ENCODE results near the gene SFTA2. TPM values are rescaled to one million over a fixed set of nuclear protein-coding genes. Genes with fewer than 3 reads are reported as not detected.
"Not testable (repeated sequence)": the region's sequence is repeated elsewhere in the genome, so short reads cannot be mapped to it uniquely, and the experiment has no call there.

The SFTA2 gene
- total and polyA plus RNA-seq, 2 experiments from 2014 or later: 0.86 TPM; not detected in 1

GRCh38 chr6:30902709-30903108, 29.3 kb downstream of the SFTA2 start:
- no peaks in the 10 kb centered on the region for H3K4me1 ChIP-seq (ENCODE audit: low read depth)
- H3K27me3 ChIP-seq: no peaks in the 10 kb centered on the region
- H3K4me3 ChIP-seq: no peak overlapping the region
- H3K36me3 ChIP-seq: peaks cover 12% of the 10 kb centered on the region
- TF ChIP-seq CTCF (IDR thresholded peaks at IDR 0.05; ENCODE audit: low read depth, low read length): no peak
- DNase-seq (ENCODE audit: low read depth in 1 of 2, low spot score in 1 of 2): no peak
- H3K9me3 ChIP-seq (ENCODE audit: low read depth): no peaks in the 10 kb centered on the region
- H3K27ac ChIP-seq: no peak overlapping the region

GRCh38 chr6:30902196-30902595, 29.8 kb downstream of the SFTA2 start:
- not testable (repeated sequence) for H3K27ac ChIP-seq; H3K27me3 ChIP-seq; H3K4me1 ChIP-seq (ENCODE audit: low read depth); DNase-seq (ENCODE audit: low read depth in 1 of 2, low spot score in 1 of 2); H3K4me3 ChIP-seq; H3K9me3 ChIP-seq (ENCODE audit: low read depth)
- peaks cover 16% of the 10 kb centered on the region for H3K36me3 ChIP-seq

- peaks cover 16% of the 10 kb centered on the region for H3K36me3 ChIP-seq
- H3K27ac ChIP-seq: no peak overlapping the region
- no peak overlapping the region for H3K4me3 ChIP-seq
- no peaks in the 10 kb centered on the region for H3K27me3 ChIP-seq
- no peaks in the 10 kb centered on the region for H3K9me3 ChIP-seq (ENCODE audit: low read depth)
- no peak for DNase-seq (ENCODE audit: low read depth in 1 of 2, low spot score in 1 of 2)
- TF ChIP-seq CTCF (IDR thresholded peaks at IDR 0.05; ENCODE audit: low read depth, low read length): no peak
- H3K4me1 ChIP-seq (ENCODE audit: low read depth): no peaks in the 10 kb centered on the region
Measured at GRCh38 chr6:30901436-30901835, 30.5 kb downstream of the SFTA2 start.

GRCh38 chr6:30900863-30901417, 31.0 kb downstream of the SFTA2 start:
- Histone ChIP-seq H3K36me3 (peaks cover 16% of the 10 kb centered on the region), H3K27me3 (no peaks in the 10 kb centered on the region), H3K4me3 (no peak overlapping the region), H3K9me3 (ENCODE audit: low read depth) (no peaks in the 10 kb centered on the region), H3K4me1 (ENCODE audit: low read depth) (no peaks in the 10 kb centered on the region), H3K27ac (no peak overlapping the region)
- TF ChIP-seq CTCF (IDR thresholded peaks at IDR 0.05; ENCODE audit: low read depth, low read length): no peak
- no peak for DNase-seq (ENCODE audit: low read depth in 1 of 2, low spot score in 1 of 2)

GRCh38 chr6:30898750-30899360, 33.1 kb downstream of the SFTA2 start:
- Histone ChIP-seq H3K4me1 (ENCODE audit: low read depth) (no peaks in the 10 kb centered on the region), H3K27ac (no peak overlapping the region), H3K36me3 (peaks cover 21% of the 10 kb centered on the region), H3K27me3 (no peaks in the 10 kb centered on the region), H3K4me3 (no peak overlapping the region), H3K9me3 (ENCODE audit: low read depth) (no peaks in the 10 kb centered on the region)
- TF ChIP-seq CTCF (IDR thresholded peaks at IDR 0.05; ENCODE audit: low read depth, low read length): no peak
- DNase-seq (ENCODE audit: low read depth in 1 of 2, low spot score in 1 of 2): no peak

GRCh38 chr6:30897882-30898281, 34.1 kb downstream of the SFTA2 start:
- no peaks in the 10 kb centered on the region for H3K9me3 ChIP-seq (ENCODE audit: low read depth)
- DNase-seq (ENCODE audit: low read depth in 1 of 2, low spot score in 1 of 2): no peak
- TF ChIP-seq CTCF (IDR thresholded peaks at IDR 0.05; ENCODE audit: low read depth, low read length): no peak
- no peak overlapping the region for H3K4me3 ChIP-seq
- no peak overlapping the region for H3K27ac ChIP-seq
- peaks cover 29% of the 10 kb centered on the region for H3K36me3 ChIP-seq
- H3K27me3 ChIP-seq: no peaks in the 10 kb centered on the region
- no peaks in the 10 kb centered on the region for H3K4me1 ChIP-seq (ENCODE audit: low read depth)
